Loucy (cell line): ENCODE data around the gene TNNI2.

ENCODE experiments used
- CTCF ChIP-seq: fragments of 200-600 bp; sonication (generic); conservative IDR thresholded peaks from 2 replicates; pipeline ENCODE4 v1.5.1; 2014; ENCODE audit warnings: mild to moderate bottlenecking, antibody characterized with exemption, low read length
- EZH2phosphoT487 ChIP-seq: fragments of 200-600 bp; IDR thresholded peaks from 2 replicates; pipeline ENCODE4 v1.6.1; 2018; ENCODE audit warnings: antibody characterized with exemption, mild to moderate bottlenecking, moderate library complexity, borderline replicate concordance

- TF ChIP-seq CTCF (no peak), EZH2phosphoT487 (no peak)
Measured at GRCh38 chr11:1864831-1865665, 26.3 kb downstream of the TNNI2 start.
